Lower leg skin (tissue), 3 donors: ENCODE results near the gene PEA15.

Experiments used
- POLR2A ChIP-seq, 2 donors: fragments of 450-650 bp; IDR thresholded peaks; one replicate each; pipeline ENCODE4 v1.6.1; 2016 to 2017; ENCODE audit warnings: antibody characterized with exemption in 2 of 2, mild to moderate bottlenecking in 1 of 2, moderate library complexity in 1 of 2
- TF ChIP-seq, protein P1 (sequence below), 3 donors: fragments of 450-650 bp; IDR thresholded peaks; one replicate each; pipeline ENCODE4 v1.5.1; 2016; ENCODE audit warnings: antibody characterized with exemption in 3 of 3, mild to moderate bottlenecking in 3 of 3, moderate library complexity in 2 of 3

- TF ChIP-seq POLR2A (IDR thresholded peaks at IDR 0.05), result no peak
- TF ChIP-seq, protein P1, sequence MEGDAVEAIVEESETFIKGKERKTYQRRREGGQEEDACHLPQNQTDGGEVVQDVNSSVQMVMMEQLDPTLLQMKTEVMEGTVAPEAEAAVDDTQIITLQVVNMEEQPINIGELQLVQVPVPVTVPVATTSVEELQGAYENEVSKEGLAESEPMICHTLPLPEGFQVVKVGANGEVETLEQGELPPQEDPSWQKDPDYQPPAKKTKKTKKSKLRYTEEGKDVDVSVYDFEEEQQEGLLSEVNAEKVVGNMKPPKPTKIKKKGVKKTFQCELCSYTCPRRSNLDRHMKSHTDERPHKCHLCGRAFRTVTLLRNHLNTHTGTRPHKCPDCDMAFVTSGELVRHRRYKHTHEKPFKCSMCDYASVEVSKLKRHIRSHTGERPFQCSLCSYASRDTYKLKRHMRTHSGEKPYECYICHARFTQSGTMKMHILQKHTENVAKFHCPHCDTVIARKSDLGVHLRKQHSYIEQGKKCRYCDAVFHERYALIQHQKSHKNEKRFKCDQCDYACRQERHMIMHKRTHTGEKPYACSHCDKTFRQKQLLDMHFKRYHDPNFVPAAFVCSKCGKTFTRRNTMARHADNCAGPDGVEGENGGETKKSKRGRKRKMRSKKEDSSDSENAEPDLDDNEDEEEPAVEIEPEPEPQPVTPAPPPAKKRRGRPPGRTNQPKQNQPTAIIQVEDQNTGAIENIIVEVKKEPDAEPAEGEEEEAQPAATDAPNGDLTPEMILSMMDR (IDR thresholded peaks at IDR 0.05), result no peak
Observed at GRCh38 chr1:160205242-160206035, at the start of gene PEA15.
